DOHH2 (cell line): ENCODE results near the gene RAB17.

ENCODE experiments used
- H3F3A ChIP-seq: fragments of 200-600 bp; sonication (generic), shearing (Covaris generic); 2 replicates; pipeline ENCODE4 v1.6.0; 2016; ENCODE audit warnings: antibody characterized with exemption, mild to moderate bottlenecking; ENCODE audit not compliant: control insufficient read depth, insufficient read depth
- H3K27ac ChIP-seq: fragments of 200-600 bp; sonication (generic); 2 replicates; pipeline ENCODE4 v1.5.1; 2014; ENCODE audit warnings: low read depth, mild to moderate bottlenecking, low read length, moderate library complexity
- H3K27me3 ChIP-seq: fragments of 200-600 bp; sonication (generic); 2 replicates; pipeline ENCODE4 v1.6.1; 2014; ENCODE audit warnings: mild to moderate bottlenecking, low read length, mixed read lengths; ENCODE audit not compliant: control insufficient read depth
- H3K36me3 ChIP-seq: fragments of 200-600 bp; sonication (generic); 2 replicates; pipeline ENCODE4 v1.6.1; 2014; ENCODE audit warnings: mild to moderate bottlenecking, low read length, moderate library complexity, mixed read lengths; ENCODE audit not compliant: control insufficient read depth
- H3K4me1 ChIP-seq: fragments of 200-600 bp; sonication (generic); 2 replicates; pipeline ENCODE4 v1.6.1; 2014; ENCODE audit warnings: mild to moderate bottlenecking, low read length, mixed read lengths; ENCODE audit not compliant: control insufficient read depth
- H3K4me2 ChIP-seq: fragments of 200-600 bp; sonication (generic); 2 replicates; pipeline ENCODE4 v1.6.0; 2014; ENCODE audit warnings: mild to moderate bottlenecking, low read length, moderate library complexity
- H3K4me3 ChIP-seq: fragments of 200-600 bp; sonication (generic); 2 replicates; pipeline ENCODE4 v1.5.1; 2014; ENCODE audit warnings: mild to moderate bottlenecking, low read length, mixed read lengths
- H3K79me2 ChIP-seq: fragments of 200-600 bp; sonication (generic); 2 replicates; pipeline ENCODE4 v1.6.1; 2014; ENCODE audit warnings: mild to moderate bottlenecking, low read length, mixed read lengths; ENCODE audit not compliant: control insufficient read depth
- H3K9me2 ChIP-seq: fragments of 200-600 bp; sonication (generic); replicated peaks from 2 replicates; pipeline ENCODE4 v1.6.1; 2014; ENCODE audit warnings: mild to moderate bottlenecking, low read length, mixed read lengths; ENCODE audit not compliant: control insufficient read depth
- H3K9me3 ChIP-seq: fragments of 200-600 bp; sonication (generic); 2 replicates; pipeline ENCODE4 v1.6.1; 2014; ENCODE audit warnings: antibody characterized with exemption, low read length, mixed read lengths; ENCODE audit not compliant: control insufficient read depth, insufficient read depth
- H4K20me1 ChIP-seq: fragments of 200-600 bp; sonication (generic); 2 replicates; pipeline ENCODE4 v1.6.0; 2014; ENCODE audit warnings: low read depth, mild to moderate bottlenecking, antibody characterized with exemption, low read length, moderate library complexity; ENCODE audit not compliant: control insufficient read depth, insufficient read depth
- EZH2phosphoT487 ChIP-seq: fragments of 200-600 bp; sonication (generic); IDR thresholded peaks from 2 replicates; pipeline ENCODE4 v1.6.1; 2017; ENCODE audit warnings: borderline replicate concordance, mild to moderate bottlenecking, antibody characterized with exemption, low read length, moderate library complexity, mixed read lengths
- TF ChIP-seq, protein P1 (sequence below): fragments of 200-600 bp; sonication (generic); IDR thresholded peaks from one replicate; pipeline ENCODE4 v1.5.1; 2014; ENCODE audit warnings: antibody characterized with exemption, mild to moderate bottlenecking, low read depth, low read length; ENCODE audit not compliant: poor library complexity, severe bottlenecking

RAB17 gene

DNA sequence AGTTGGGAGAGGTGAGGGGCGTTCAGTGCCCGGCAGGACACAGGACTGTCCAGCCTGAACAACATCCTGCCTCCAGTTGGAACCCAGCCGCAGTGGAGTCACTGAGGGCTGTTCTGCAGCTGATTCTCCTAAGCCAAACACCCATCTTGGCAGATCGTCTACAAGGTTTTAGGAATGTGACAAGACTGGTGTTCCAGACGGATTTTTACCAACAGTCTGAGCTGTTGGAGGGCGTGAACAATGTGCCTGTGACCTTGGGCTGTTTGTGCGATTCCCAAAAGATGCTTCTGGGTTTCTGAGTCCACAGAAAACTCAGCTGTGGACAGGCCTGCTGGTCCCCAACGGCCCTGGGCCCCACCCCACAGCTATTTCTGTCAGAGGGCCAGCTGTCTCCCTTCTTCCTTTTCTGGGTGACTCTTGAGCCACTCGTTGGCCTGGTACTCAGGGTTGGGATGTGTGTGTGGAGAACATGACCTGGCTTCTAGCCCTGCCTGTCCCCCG is 42.6 kb upstream of the RAB17 start:
- H3K4me3 ChIP-seq = no peak overlapping the region
- peaks cover 3% of the 10 kb centered on the region; the same call in 1 of the 2 replicates for H3K9me3 ChIP-seq
- peaks cover 30% of the 10 kb centered on the region for H3K27me3 ChIP-seq
- no peaks in the 10 kb centered on the region for H3K36me3 ChIP-seq
- H3F3A ChIP-seq = no peaks in the 10 kb centered on the region
- TF ChIP-seq, protein P1, sequence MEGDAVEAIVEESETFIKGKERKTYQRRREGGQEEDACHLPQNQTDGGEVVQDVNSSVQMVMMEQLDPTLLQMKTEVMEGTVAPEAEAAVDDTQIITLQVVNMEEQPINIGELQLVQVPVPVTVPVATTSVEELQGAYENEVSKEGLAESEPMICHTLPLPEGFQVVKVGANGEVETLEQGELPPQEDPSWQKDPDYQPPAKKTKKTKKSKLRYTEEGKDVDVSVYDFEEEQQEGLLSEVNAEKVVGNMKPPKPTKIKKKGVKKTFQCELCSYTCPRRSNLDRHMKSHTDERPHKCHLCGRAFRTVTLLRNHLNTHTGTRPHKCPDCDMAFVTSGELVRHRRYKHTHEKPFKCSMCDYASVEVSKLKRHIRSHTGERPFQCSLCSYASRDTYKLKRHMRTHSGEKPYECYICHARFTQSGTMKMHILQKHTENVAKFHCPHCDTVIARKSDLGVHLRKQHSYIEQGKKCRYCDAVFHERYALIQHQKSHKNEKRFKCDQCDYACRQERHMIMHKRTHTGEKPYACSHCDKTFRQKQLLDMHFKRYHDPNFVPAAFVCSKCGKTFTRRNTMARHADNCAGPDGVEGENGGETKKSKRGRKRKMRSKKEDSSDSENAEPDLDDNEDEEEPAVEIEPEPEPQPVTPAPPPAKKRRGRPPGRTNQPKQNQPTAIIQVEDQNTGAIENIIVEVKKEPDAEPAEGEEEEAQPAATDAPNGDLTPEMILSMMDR = no peak
- TF ChIP-seq EZH2phosphoT487 = no peak
- no peaks in the 10 kb centered on the region for H3K9me2 ChIP-seq
- H3K79me2 ChIP-seq = no peaks in the 10 kb centered on the region
- peaks cover 16% of the 10 kb centered on the region for H3K4me1 ChIP-seq
- H4K20me1 ChIP-seq = no peaks in the 10 kb centered on the region
- H3K4me2 ChIP-seq = no peak overlapping the region
- H3K27ac ChIP-seq = no peak overlapping the region

DNA sequence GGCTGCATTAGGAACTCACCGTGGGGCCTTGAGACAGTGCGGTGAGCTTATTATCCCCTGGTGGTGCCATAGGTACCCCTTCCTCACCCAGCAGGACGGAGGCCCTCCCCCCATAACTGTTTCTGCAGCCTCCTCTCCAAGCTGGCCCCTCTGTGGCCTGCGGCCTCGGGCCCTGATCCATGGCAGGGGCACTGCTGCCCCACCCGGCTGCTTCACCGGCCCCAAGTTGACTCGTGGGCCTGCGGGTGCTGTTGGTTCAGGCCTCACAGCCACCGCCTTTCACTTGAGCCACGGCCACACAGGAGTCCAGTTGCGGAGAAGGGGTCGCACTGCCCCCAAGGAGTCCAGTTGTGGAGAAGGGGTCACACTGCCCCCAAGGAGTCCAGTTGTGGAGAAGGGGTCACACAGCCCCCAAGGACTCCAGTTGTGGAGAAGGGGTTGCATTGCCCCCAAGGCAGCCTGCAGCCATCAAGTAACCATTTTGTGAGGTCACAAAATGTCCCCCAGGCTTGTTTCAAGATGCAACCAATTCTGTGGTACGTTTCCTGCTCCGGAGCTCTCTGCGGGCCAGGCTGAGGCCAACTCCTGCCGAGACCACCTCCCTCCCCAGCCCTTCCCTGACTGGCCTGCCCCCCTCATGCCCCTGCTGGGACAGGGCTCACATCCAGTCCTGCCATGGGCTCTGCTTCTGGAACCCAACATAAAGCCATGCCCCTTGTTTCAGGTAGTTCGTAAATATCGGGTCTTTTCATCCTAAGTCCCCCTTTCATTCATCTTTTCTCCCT is 41.5 kb upstream of the RAB17 start:
- no peaks in the 10 kb centered on the region for H3F3A ChIP-seq
- peaks cover 3% of the 10 kb centered on the region; the same call in 1 of the 2 replicates for H3K9me3 ChIP-seq
- TF ChIP-seq, protein P1 = no peak
- no peaks in the 10 kb centered on the region for H3K9me2 ChIP-seq
- H3K36me3 ChIP-seq = no peaks in the 10 kb centered on the region
- peaks cover 27% of the 10 kb centered on the region for H3K27me3 ChIP-seq
- no peak overlapping the region for H3K4me2 ChIP-seq
- H3K4me1 ChIP-seq = peaks cover 16% of the 10 kb centered on the region
- no peak overlapping the region for H3K27ac ChIP-seq
- H3K4me3 ChIP-seq = no peak overlapping the region
- H3K79me2 ChIP-seq = no peaks in the 10 kb centered on the region
- H4K20me1 ChIP-seq = no peaks in the 10 kb centered on the region

DNA sequence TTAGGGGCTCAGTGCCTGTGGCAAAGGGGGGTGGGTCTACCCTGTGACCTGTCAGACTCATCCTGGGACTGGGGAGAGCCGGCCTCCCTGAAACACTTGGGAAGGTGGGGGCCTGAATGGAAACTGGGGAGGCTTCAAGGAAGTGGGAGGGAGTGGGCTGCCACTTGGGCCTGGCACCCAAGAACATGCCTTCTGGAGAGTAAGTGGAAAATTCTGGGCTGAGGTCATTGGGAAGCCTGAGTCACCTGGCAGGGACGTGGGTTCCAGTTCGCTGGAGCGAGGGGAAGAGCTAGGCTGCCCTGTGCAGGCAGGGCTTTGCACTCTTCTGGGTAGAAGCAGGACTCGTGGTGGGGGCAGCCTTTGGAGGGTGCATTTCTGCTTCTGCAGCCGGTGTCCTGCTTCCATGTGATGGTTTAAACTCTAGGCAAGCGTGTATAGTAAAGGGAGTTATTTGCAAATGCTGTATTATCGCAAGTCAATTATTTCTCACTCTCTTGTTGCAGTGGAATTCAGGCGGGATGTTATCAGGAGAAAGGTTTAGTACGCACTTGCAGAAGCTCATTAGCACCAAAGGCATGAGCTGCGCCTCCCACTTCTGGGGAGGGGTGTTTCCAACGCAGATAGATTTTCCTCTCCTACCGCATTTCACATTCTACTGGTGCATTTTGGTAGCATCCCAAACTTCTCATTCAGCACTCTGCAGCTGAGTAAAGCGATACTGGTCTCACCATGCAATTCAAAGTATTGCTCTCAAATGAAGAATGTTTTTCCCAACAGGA is 40.7 kb upstream of the RAB17 start:
- no peak overlapping the region for H3K27ac ChIP-seq
- no peaks in the 10 kb centered on the region for H3F3A ChIP-seq
- peaks cover 9% of the 10 kb centered on the region for H3K4me1 ChIP-seq
- no peaks in the 10 kb centered on the region for H3K79me2 ChIP-seq
- no peak overlapping the region for H3K4me3 ChIP-seq
- peaks cover 28% of the 10 kb centered on the region for H3K27me3 ChIP-seq
- no peaks in the 10 kb centered on the region for H3K9me2 ChIP-seq
- H4K20me1 ChIP-seq = no peaks in the 10 kb centered on the region
- TF ChIP-seq, protein P1 = no peak
- TF ChIP-seq EZH2phosphoT487 = no peak
- H3K36me3 ChIP-seq = no peaks in the 10 kb centered on the region
- peaks cover 3% of the 10 kb centered on the region; the same call in 1 of the 2 replicates for H3K9me3 ChIP-seq
- no peak overlapping the region for H3K4me2 ChIP-seq
